HEK293T (cell line): ENCODE results near the gene MAP4.
"Not testable (repeated sequence)": the region's sequence is repeated elsewhere in the genome, so short reads cannot be mapped to it uniquely, and the experiment has no call there.

Source experiments
- CTCF ChIA-PET: fragments of 350-600 bp; formaldehyde crosslinking; extraction: SDS; loops from one replicate; lab custom pipeline; 2021; ENCODE audit warnings: antibody characterized with exemption, inconsistent platforms; lab: Yijun Ruan, JAX
- POLR2A ChIA-PET: fragments of 350-600 bp; formaldehyde crosslinking; extraction: SDS; loops from one replicate; lab custom pipeline; 2020; ENCODE audit warnings: antibody characterized with exemption, inconsistent platforms; lab: Yijun Ruan, JAX
- DNase-seq: peaks from one replicate; pipeline ENCODE4 v3.0.0; 2012; ENCODE audit warnings: mixed read lengths; ENCODE audit errors: extremely low spot score
- ARNT ChIP-seq: fragments of 450-650 bp; IDR thresholded peaks from 2 replicates; pipeline ENCODE4 v1.6.1; 2017; ENCODE audit warnings: mild to moderate bottlenecking
- BHLHE40 ChIP-seq: fragments of 450-650 bp; IDR thresholded peaks from 2 replicates; pipeline ENCODE4 v1.6.1; 2016; ENCODE audit warnings: mild to moderate bottlenecking, moderate library complexity, borderline replicate concordance
- CTBP1 ChIP-seq: fragments of 450-650 bp; IDR thresholded peaks from 2 replicates; pipeline ENCODE4 v1.6.1; 2016; ENCODE audit warnings: borderline replicate concordance
- ELF4 ChIP-seq: fragments of 450-650 bp; IDR thresholded peaks from 2 replicates; pipeline ENCODE4 v1.6.1; 2017; ENCODE audit warnings: antibody characterized with exemption
- FOXA1 ChIP-seq: fragments of 450-650 bp; IDR thresholded peaks from 2 replicates; pipeline ENCODE4 v1.6.1; 2016; ENCODE audit warnings: mild to moderate bottlenecking
- FOXK2 ChIP-seq: fragments of 450-650 bp; IDR thresholded peaks from 2 replicates; pipeline ENCODE4 v1.6.1; 2016; ENCODE audit warnings: mild to moderate bottlenecking
- FOXM1 ChIP-seq: fragments of 450-650 bp; IDR thresholded peaks from 2 replicates; pipeline ENCODE4 v1.6.1; 2017; ENCODE audit warnings: mild to moderate bottlenecking, borderline replicate concordance
- HDGF ChIP-seq: fragments of 450-650 bp; IDR thresholded peaks from 2 replicates; pipeline ENCODE4 v1.6.1; 2017; ENCODE audit warnings: antibody characterized with exemption, borderline replicate concordance
- L3MBTL2 ChIP-seq: fragments of 450-650 bp; conservative IDR thresholded peaks from 2 replicates; pipeline ENCODE4 v1.6.1; 2016; ENCODE audit warnings: mild to moderate bottlenecking
- LEF1 ChIP-seq: fragments of 450-650 bp; IDR thresholded peaks from 2 replicates; pipeline ENCODE4 v1.6.1; 2017; ENCODE audit warnings: mild to moderate bottlenecking, borderline replicate concordance
- NFRKB ChIP-seq: fragments of 450-650 bp; IDR thresholded peaks from 2 replicates; pipeline ENCODE4 v1.6.1; 2016; ENCODE audit warnings: mild to moderate bottlenecking, moderate library complexity
- SP1 ChIP-seq: fragments of 450-650 bp; IDR thresholded peaks from 2 replicates; pipeline ENCODE4 v1.6.1; 2017
- SUZ12 ChIP-seq: fragments of 450-650 bp; IDR thresholded peaks from 2 replicates; pipeline ENCODE4 v1.6.1; 2016; ENCODE audit warnings: mild to moderate bottlenecking
- TARDBP ChIP-seq: fragments of 450-650 bp; IDR thresholded peaks from 2 replicates; pipeline ENCODE4 v1.6.1; 2016
- ZNF384 ChIP-seq: fragments of 450-650 bp; IDR thresholded peaks from 2 replicates; pipeline ENCODE4 v1.6.1; 2016
- TF ChIP-seq, protein P1 (sequence below): fragments of 450-650 bp; IDR thresholded peaks from 2 replicates; pipeline ENCODE4 v1.6.1; 2016

The MAP4 gene, protein sequence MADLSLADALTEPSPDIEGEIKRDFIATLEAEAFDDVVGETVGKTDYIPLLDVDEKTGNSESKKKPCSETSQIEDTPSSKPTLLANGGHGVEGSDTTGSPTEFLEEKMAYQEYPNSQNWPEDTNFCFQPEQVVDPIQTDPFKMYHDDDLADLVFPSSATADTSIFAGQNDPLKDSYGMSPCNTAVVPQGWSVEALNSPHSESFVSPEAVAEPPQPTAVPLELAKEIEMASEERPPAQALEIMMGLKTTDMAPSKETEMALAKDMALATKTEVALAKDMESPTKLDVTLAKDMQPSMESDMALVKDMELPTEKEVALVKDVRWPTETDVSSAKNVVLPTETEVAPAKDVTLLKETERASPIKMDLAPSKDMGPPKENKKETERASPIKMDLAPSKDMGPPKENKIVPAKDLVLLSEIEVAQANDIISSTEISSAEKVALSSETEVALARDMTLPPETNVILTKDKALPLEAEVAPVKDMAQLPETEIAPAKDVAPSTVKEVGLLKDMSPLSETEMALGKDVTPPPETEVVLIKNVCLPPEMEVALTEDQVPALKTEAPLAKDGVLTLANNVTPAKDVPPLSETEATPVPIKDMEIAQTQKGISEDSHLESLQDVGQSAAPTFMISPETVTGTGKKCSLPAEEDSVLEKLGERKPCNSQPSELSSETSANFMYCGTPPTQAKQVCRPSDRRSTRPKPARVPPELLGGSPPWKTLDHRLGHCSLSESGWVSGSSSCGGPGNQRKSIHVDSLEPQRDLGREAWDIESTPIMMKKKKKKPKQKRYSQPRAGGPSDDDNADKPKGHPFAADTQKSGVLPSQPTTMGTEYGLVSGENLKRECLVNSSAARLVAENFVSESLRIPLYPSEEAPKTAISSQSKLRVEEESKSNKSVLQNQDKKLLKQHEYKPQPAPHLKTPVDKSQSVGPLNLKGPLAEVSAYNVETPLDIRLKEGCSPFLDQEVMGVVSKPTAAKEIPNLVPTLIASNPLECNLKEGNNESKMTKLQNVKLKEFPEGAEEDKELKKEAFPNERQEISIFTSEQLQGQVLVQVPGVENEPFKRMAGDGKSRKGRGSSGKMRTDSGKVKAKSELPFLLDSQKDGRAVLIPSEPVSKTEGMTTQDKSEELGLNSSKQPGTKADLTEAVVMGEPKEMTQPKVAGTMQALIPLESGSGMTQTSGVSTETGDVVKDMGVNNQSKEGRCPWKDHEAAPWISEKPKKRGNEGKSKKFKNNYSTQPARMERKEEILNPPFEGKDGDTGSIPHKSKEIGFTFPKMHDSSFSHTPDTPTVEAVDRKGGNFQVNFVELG (N-terminal part only)

DNA sequence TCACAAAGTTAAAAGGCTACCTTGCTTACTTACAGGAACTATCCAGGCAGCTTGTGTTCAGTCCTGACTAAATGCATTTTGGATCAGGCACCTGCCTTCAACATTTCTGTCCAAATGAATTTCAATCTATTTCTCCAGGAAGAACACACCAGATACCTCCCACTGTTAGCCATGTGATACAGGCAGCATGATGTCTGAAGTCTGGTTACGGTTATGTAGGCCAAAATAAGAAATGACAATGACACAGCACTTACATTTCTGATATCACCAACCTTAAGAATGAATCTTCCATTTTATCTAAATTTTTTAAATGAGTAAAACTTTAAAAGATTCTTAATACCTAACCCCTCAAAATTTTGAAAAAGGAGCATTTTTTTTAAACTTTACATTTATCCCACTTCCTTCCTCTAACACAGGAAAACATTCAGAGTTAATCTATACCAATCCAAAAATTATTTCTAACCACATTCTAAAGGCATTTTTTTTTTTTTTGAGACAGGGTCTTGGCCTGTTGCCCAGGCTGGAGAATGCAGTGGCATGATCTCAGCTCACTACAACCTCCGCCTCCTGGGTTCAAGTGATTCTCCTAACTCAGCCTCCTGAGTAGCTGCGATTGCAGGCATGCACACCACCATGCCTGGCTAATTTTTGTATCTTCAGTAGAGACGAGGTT is at the start of gene MAP4:
MAP4 (minus strand) TSS at position 116 of the 673 bp plus-strand sequence. CDS start 17,556 bp downstream, outside the sequence.
- TF ChIP-seq NFRKB (no peak), TARDBP (no peak), ZNF384 (peak; percentile 62; the same call in 1 of the 2 replicates), FOXK2 (no peak), HDGF (no peak)
- no peak for DNase-seq
- CTCF ChIA-PET = no interaction called here
- POLR2A ChIA-PET = no interaction called here

DNA sequence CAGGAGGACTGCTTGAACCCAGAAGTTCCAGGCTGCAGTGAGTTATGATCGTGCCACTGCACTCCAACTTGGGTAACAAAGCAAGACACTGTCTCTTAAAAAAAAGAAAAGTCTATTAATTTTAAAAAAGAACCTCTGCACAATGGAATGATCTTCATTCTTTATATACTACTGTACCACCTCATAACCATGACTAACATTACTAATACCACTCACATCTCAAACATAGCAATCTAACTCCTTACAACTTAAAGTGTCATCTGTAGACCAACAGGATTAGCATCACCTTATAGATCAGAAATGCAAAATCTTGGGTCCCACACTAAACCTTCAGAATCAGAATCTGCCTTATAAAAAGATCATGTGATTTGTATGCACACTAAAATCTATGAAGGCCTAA is 48.8 kb upstream of the MAP4 start:
- no peak for TF ChIP-seq L3MBTL2
- TF ChIP-seq SP1 = no peak
- no peak for TF ChIP-seq TARDBP
- no peak for TF ChIP-seq NFRKB
- TF ChIP-seq ARNT = no peak
- TF ChIP-seq, protein P1, sequence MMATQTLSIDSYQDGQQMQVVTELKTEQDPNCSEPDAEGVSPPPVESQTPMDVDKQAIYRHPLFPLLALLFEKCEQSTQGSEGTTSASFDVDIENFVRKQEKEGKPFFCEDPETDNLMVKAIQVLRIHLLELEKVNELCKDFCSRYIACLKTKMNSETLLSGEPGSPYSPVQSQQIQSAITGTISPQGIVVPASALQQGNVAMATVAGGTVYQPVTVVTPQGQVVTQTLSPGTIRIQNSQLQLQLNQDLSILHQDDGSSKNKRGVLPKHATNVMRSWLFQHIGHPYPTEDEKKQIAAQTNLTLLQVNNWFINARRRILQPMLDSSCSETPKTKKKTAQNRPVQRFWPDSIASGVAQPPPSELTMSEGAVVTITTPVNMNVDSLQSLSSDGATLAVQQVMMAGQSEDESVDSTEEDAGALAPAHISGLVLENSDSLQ = no peak
- TF ChIP-seq LEF1 = no peak
- TF ChIP-seq FOXM1 = no peak
- no peak for TF ChIP-seq FOXK2
- TF ChIP-seq ELF4 = no peak
- no peak for TF ChIP-seq FOXA1
- TF ChIP-seq HDGF = no peak
- TF ChIP-seq ZNF384 = no peak
- TF ChIP-seq CTBP1 = no peak
- TF ChIP-seq BHLHE40 = no peak
- TF ChIP-seq SUZ12 = no peak
- ChIA-PET POLR2A (no interaction called here), CTCF (no interaction called here)
- no peak for DNase-seq

DNA sequence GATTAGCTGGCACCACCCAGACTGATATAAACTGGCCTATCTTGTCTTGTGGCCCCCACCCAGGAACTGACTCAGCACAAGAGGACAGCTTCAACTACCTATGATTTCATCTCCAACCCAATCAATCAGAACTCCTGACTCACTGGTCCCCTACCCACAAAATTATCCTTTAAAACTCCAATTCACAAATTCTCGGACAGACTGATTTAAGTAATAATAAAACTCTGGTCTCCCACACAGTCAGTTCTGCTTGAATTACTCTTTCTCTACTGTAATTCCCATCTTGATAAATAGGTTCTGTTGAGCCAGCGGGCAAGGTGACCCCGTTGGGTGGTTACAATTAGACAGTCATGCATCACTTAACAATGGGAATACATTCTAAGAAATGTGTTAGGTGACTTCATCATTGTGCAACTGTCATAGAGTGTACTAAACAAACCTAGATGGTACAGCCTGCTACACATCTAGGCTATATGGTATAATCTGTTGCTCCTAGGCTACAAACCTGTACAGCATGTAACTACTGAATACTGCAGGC is 48.1 kb upstream of the MAP4 start:
- TF ChIP-seq FOXK2 (no peak), CTBP1 (no peak), HDGF (no peak), ELF4 (no peak), ARNT (no peak), TARDBP (no peak), SUZ12 (no peak), FOXA1 (no peak), ZNF384 (no peak)
- TF ChIP-seq, protein P1 = no peak
- ChIA-PET CTCF (no interaction called here), POLR2A (no interaction called here)
- no peak for DNase-seq

DNA sequence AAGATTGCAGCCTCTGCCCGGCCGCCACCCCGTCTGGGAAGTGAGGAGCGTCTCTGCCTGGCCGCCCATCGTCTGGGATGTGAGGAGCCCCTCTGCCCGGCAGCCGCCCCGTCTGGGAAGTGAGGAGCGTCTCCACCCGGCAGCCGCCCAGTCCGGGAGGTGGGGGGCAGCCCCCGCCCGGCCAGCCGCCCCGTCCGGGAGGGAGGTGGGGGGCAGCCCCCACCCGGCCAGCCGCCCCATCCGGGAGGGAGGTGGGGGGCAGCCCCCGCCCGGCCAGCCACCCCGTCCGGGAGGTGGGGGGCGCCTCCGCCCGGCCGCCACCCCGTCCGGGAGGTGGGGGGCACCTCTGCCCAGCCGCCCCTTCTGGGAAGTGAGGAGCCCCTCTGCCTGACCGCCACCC is 45.4 kb upstream of the MAP4 start:
- POLR2A ChIA-PET, CTCF ChIA-PET, DNase-seq: not testable (repeated sequence)

DNA sequence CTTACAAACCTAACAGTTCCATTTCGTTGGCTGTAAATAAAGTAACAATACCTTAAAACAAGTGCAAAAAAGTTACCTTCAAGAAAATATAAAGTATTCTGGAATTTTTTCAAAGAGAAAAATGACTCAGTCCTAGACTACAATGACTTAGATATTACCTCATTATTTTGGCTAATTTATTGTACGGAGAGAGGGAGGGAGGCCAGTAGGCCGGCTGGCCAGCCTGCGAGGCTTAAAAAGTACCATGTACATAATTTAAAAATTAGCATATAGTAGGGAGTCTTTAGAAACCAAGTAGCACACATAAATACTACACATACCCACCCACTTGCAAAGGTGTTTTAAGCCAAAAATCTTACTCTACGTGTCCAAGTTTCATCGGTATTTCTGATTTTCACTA is 41.9 kb upstream of the MAP4 start:
- ChIA-PET POLR2A (interaction anchor here (0.6 kb wide), 1 partner anchor 31 kb away, joined by 3 read pairs; no protein-coding TSS in a partner anchor), CTCF (no interaction called here)
- TF ChIP-seq L3MBTL2 (no peak), ELF4 (no peak), HDGF (no peak), FOXA1 (no peak), TARDBP (no peak), FOXK2 (no peak), ZNF384 (no peak), BHLHE40 (no peak), SUZ12 (no peak), LEF1 (no peak), CTBP1 (no peak), FOXM1 (no peak), ARNT (no peak)
- TF ChIP-seq, protein P1 = no peak
- no peak for DNase-seq
